RWPE2 (cell line): ENCODE measurements around the gene FTO.

Source experiments
- ATAC-seq: fragments of 200-7000 bp; cut with Tn5 transposase; 3 replicates; pipeline ENCODE4 v1.9.1; 2021; ENCODE audit warnings: low read depth
- DNase-seq: peaks from one replicate; pipeline ENCODE4 v3.0.0-alpha.2; 2020; ENCODE audit warnings: low spot score
- H3K27ac ChIP-seq: fragments of 450-650 bp; 2 replicates; pipeline ENCODE4 v1.5.1; 2017; ENCODE audit warnings: mild to moderate bottlenecking; ENCODE audit not compliant: poor library complexity, severe bottlenecking
- H3K27me3 ChIP-seq: fragments of 250-450 bp; sonication (Bioruptor Pico); 2 replicates; pipeline ENCODE4 v1.5.1; 2021; ENCODE audit warnings: mild to moderate bottlenecking, moderate library complexity; ENCODE audit not compliant: insufficient read depth, poor library complexity, severe bottlenecking
- H3K36me3 ChIP-seq: fragments of 250-450 bp; sonication (Bioruptor Pico); 2 replicates; pipeline ENCODE4 v1.5.1; 2020; ENCODE audit warnings: low read depth, mild to moderate bottlenecking, moderate library complexity
- H3K4me1 ChIP-seq: fragments of 250-450 bp; sonication (Bioruptor Pico); 2 replicates; pipeline ENCODE4 v1.5.1; 2021; ENCODE audit warnings: mild to moderate bottlenecking, moderate library complexity; ENCODE audit not compliant: insufficient read depth, poor library complexity, severe bottlenecking
- H3K4me3 ChIP-seq: fragments of 250-450 bp; sonication (Bioruptor Pico); 2 replicates; pipeline ENCODE4 v1.5.1; 2021; ENCODE audit warnings: mild to moderate bottlenecking, moderate library complexity; ENCODE audit not compliant: severe bottlenecking
- H3K9me3 ChIP-seq: fragments of 250-450 bp; sonication (Bioruptor Pico); 2 replicates; pipeline ENCODE4 v1.5.1; 2021; ENCODE audit warnings: mild to moderate bottlenecking, moderate library complexity; ENCODE audit not compliant: severe bottlenecking
- TF ChIP-seq, protein P1 (sequence below): fragments of 450-650 bp; IDR thresholded peaks from one replicate; pipeline ENCODE4 v1.5.1; 2017; ENCODE audit warnings: mild to moderate bottlenecking, moderate library complexity; ENCODE audit not compliant: poor library complexity, severe bottlenecking

The FTO gene

DNA sequence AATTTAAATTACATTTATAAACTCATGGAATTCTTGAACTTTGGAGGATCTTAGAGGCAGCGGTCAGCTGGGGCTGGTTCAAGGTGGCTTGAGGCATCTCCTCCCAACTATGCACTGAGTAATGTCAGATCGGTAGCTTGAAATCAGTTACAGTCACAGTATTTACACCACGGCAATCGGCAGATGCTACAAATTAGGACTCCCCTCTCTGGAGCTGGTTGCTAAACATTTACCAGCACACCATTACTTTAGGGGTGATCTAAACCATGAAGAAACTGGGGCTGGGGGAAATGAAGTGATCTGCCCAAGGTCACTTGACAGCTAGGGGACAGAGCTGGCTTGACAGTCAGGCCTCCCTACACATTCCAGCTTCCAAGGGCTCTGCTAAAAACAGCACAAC is 445.0 kb downstream of the FTO start:
- no peak overlapping the region for H3K27ac ChIP-seq
- H3K9me3 ChIP-seq, result no peaks in the 10 kb centered on the region
- H3K36me3 ChIP-seq, result no peaks in the 10 kb centered on the region
- H3K4me3 ChIP-seq, result no peak overlapping the region
- DNase-seq (no peak), ATAC-seq (no peak)
- TF ChIP-seq, protein P1, sequence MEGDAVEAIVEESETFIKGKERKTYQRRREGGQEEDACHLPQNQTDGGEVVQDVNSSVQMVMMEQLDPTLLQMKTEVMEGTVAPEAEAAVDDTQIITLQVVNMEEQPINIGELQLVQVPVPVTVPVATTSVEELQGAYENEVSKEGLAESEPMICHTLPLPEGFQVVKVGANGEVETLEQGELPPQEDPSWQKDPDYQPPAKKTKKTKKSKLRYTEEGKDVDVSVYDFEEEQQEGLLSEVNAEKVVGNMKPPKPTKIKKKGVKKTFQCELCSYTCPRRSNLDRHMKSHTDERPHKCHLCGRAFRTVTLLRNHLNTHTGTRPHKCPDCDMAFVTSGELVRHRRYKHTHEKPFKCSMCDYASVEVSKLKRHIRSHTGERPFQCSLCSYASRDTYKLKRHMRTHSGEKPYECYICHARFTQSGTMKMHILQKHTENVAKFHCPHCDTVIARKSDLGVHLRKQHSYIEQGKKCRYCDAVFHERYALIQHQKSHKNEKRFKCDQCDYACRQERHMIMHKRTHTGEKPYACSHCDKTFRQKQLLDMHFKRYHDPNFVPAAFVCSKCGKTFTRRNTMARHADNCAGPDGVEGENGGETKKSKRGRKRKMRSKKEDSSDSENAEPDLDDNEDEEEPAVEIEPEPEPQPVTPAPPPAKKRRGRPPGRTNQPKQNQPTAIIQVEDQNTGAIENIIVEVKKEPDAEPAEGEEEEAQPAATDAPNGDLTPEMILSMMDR, result no peak
- no peaks in the 10 kb centered on the region for H3K27me3 ChIP-seq
- H3K4me1 ChIP-seq, result no peaks in the 10 kb centered on the region

DNA sequence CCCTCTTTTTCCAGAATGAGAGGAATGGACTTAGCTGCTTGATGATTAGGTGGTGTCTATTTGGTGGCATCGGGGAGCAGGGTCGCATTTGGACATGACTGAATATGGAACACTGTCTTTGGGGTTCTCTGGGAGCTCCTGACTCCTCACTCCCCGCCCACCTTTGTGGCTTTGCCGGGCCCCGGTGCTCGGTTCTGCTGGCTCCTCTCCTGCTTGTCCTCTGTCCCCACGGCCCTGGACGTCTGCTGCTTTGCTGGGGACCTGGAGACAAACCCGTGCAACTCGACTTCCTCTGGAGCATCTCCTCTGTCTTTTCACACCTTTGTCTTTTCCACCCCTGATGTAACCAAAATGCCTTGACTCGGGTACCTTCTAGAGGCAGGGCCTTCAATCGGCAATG is 446.9 kb downstream of the FTO start:
- H3K27me3 ChIP-seq, result no peaks in the 10 kb centered on the region
- TF ChIP-seq, protein P1, result no peak
- H3K36me3 ChIP-seq, result no peaks in the 10 kb centered on the region
- no peak overlapping the region for H3K27ac ChIP-seq
- ATAC-seq, result no peak
- no peak for DNase-seq
- H3K9me3 ChIP-seq, result no peaks in the 10 kb centered on the region
- H3K4me1 ChIP-seq, result no peaks in the 10 kb centered on the region
- no peak overlapping the region for H3K4me3 ChIP-seq

DNA sequence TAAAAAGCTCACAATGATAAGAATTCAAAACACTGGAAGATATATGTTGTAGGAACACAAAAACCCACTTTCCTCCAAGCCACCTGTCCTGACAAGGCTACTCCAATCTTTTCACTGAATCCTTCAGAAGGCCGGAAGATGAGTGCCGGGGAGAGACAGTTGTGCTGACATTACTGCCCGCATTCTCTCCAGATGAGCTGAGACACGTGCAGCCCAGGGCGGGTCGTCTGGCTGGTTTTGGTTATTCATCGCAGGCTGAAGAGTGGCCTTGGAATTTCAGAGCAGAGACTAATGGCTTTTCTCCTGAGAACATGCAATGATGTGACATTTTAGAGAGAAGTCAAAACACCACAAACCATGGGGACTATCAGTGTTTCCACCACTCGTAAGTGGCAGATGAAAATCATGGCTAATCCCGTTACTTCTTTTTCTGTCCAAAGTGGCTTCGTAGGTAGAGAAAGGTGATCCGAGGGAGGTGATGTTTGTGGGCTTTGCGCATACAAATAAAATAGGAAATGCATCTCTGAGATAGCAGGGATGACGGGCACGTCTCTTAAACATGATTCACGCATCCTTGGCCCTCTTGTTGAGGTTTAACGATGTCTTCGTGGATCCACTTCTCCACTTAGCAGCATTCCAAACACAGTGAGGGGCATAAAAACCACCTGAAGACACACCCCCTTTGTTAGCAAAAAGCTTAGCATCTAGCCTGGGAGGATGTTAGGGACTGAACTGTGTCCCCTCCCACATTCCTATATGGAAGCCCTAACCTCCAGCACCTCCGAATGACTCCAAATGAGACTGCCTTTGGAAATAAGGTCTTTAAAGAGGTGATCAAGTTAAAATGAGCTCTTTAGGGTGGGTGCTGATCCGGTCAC is 448.6 kb downstream of the FTO start:
- ATAC-seq, result no peak
- H3K4me1 ChIP-seq, result no peaks in the 10 kb centered on the region
- H3K9me3 ChIP-seq, result no peaks in the 10 kb centered on the region
- H3K27me3 ChIP-seq, result no peaks in the 10 kb centered on the region
- TF ChIP-seq, protein P1, result no peak
- no peak overlapping the region for H3K27ac ChIP-seq
- H3K36me3 ChIP-seq, result no peaks in the 10 kb centered on the region
- DNase-seq, result no peak
- no peak overlapping the region for H3K4me3 ChIP-seq

DNA sequence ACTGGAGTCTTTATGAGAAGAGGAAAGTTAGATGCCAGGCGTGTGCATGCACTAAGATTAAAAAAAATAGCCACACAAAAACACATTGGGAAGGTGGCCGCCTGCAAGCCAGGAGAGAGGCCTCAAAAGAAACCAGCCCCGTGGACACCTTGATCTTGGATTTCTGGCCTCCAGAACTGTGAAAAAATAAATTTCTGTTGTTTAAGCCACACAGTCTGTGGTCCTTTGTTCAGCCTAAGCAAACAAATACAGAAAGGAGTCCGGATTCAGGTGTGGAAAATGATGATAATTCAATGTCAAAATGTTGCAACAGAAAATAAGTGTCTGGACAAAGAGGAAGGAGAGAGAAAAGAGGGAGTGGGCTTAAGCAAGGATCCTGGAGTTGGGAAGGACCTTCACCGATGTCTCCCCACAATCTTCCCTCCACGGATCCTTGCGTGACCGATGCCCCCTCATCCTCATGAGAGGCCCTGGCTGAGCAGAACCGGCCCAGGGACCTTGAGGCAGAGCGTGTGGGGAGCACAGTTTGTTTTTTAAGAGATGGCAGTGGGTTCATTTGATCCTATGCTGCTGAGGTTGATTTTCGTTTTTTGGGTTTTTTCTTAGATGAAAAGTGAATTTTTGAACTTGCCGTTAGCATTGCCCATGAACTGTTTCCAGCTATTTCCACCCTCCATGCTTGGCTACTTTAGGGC is 449.4 kb downstream of the FTO start:
- ATAC-seq, result no peak
- H3K4me3 ChIP-seq, result no peak overlapping the region

More for the DNA sequence above, 449.4 kb downstream of the FTO start:
- H3K27ac ChIP-seq, result no peak overlapping the region
- TF ChIP-seq, protein P1, result no peak
- H3K27me3 ChIP-seq, result no peaks in the 10 kb centered on the region
- DNase-seq, result no peak
- H3K4me1 ChIP-seq, result no peaks in the 10 kb centered on the region
- H3K9me3 ChIP-seq, result no peaks in the 10 kb centered on the region
- no peaks in the 10 kb centered on the region for H3K36me3 ChIP-seq
